ENCODE results near the gene PAQR6. TPM values are rescaled to one million over a fixed set of nuclear protein-coding genes. Genes with fewer than 3 reads are reported as not detected.

PAQR6 gene
- total and polyA plus RNA-seq, 2 of the 4 experiments (the other 2 are of a cell fraction): under 0.01 to 0.67 TPM

GRCh38 chr1:156203331-156203730 lies 44.5 kb downstream of the PAQR6 start:
- dilution Hi-C loops (cut with HindIII; ENCODE audit: low sequenced_read_pairs, unreplicated experiment) (no loop called here), in situ Hi-C loops (cut with MboI; ENCODE audit: low sequenced_read_pairs) (no loop called here), intact Hi-C loops (cut with micrococcal nuclease) (no loop called here)
- Histone ChIP-seq H3K27me3 (ENCODE audit: control insufficient read depth, insufficient read depth, low read length) (no peaks in the 10 kb centered on the region), H2BK5ac (ENCODE audit: low read depth, low read length, poor library complexity, severe bottlenecking) (no peak overlapping the region), H3K79me1 (ENCODE audit: low read depth in 1 of 2, low read length in 2 of 2) (peaks cover 17 to 75% of the 10 kb centered on the region in 2 experiments; a peak in 3 of 4 replicates), H4K5ac (ENCODE audit: low read depth, low read length) (no peak overlapping the region), H3K4me2 (ENCODE audit: low read depth, low read length) (no peak overlapping the region), H2AFZ (replicated peaks; ENCODE audit: low read length, poor library complexity) (no peak overlapping the region), H3K4ac (ENCODE audit: low read depth, low read length) (no peak overlapping the region), H2BK15ac (ENCODE audit: low read depth, low read length) (no peak overlapping the region), H3K4me3 (ENCODE audit: insufficient read depth, low read depth, low read length) (no peak overlapping the region), H3K36me3 (ENCODE audit: control insufficient read depth, insufficient read depth, low read length) (peaks cover 17% of the 10 kb centered on the region), H3K4me1 (ENCODE audit: control insufficient read depth, insufficient read depth, low read length) (peaks cover 3% of the 10 kb centered on the region), H4K91ac (ENCODE audit: insufficient read depth, low read depth, low read length) (no peak overlapping the region), H3K56ac (ENCODE audit: extremely low read depth, insufficient read depth, low read length) (no peak overlapping the region), H2BK120ac (ENCODE audit: low read depth, low read length) (no peak overlapping the region), H4K8ac (ENCODE audit: low read depth in 2 of 2, low read length in 2 of 2) (no peak overlapping the region), H3K27ac (ENCODE audit: insufficient read depth, low read length) (no peak overlapping the region), H2AK9ac (replicated peaks; ENCODE audit: low read depth, low read length, poor library complexity) (no peak overlapping the region), H3K9ac (ENCODE audit: low read depth, low read length) (no peak overlapping the region), H3K14ac (replicated peaks; ENCODE audit: low read depth, low read length) (no peak overlapping the region), H2BK20ac (ENCODE audit: low read depth, low read length) (no peak overlapping the region), H3K9me3 (ENCODE audit: control insufficient read depth, insufficient read depth, low read length) (no peaks in the 10 kb centered on the region), H3K23ac (ENCODE audit: low read depth, low read length) (no peak overlapping the region), H3K18ac (ENCODE audit: low read depth, low read length) (no peak overlapping the region), H4K20me1 (ENCODE audit: insufficient read depth, low read length) (peaks cover 13% of the 10 kb centered on the region; the same call in 1 of the 2 replicates), H3K9me1 (ENCODE audit: insufficient read depth, low read length) (peaks cover 11% of the 10 kb centered on the region), H2AK5ac (ENCODE audit: low read depth, low read length) (no peak overlapping the region)
- ChIA-PET CTCF (no interaction called here), POLR2A (ENCODE audit: unreplicated experiment) (interaction anchor here (1.5 kb wide), 1 partner anchor 10 kb away, joined by 3 read pairs; the partner anchor contains the start of gene PMF1)
- BruUV-seq (replicated peaks): no TSS peak
- TF ChIP-seq BHLHE40 (IDR thresholded peaks at IDR 0.05; ENCODE audit: low read depth, low read length) (no peak), CTCF (conservative IDR thresholded peaks at IDR 0.05; ENCODE audit: low read depth, low read length) (no peak), CEBPB (IDR thresholded peaks at IDR 0.05; ENCODE audit: low read depth, low read length) (no peak), SMC3 (IDR thresholded peaks at IDR 0.05; ENCODE audit: low read depth, low read length) (no peak), ELK1 (IDR thresholded peaks at IDR 0.05; ENCODE audit: borderline replicate concordance, low read depth, low read length) (no peak), RCOR1 (IDR thresholded peaks at IDR 0.05; ENCODE audit: insufficient replicate concordance, low read length) (no peak), MAZ (IDR thresholded peaks at IDR 0.05; ENCODE audit: borderline replicate concordance, low read depth, low read length) (no peak), MAFK (IDR thresholded peaks at IDR 0.05; ENCODE audit: low read depth, low read length) (no peak), RFX5 (IDR thresholded peaks at IDR 0.05; ENCODE audit: low read depth, low read length) (no peak), POLR2A (IDR thresholded peaks at IDR 0.05; ENCODE audit: low read depth, low read length) (no peak), RAD21 (IDR thresholded peaks at IDR 0.05; ENCODE audit: low read length) (no peak), MXI1 (IDR thresholded peaks at IDR 0.05; ENCODE audit: borderline replicate concordance, low read depth, low read length) (no peak), NFE2L2 (IDR thresholded peaks at IDR 0.05; ENCODE audit: low read depth, low read length) (no peak), FOS (IDR thresholded peaks at IDR 0.05; ENCODE audit: low read depth, low read length) (no peak), USF2 (IDR thresholded peaks at IDR 0.05; ENCODE audit: low read depth, low read length) (no peak), CHD1 (IDR thresholded peaks at IDR 0.05; ENCODE audit: low read depth, low read length) (no peak)
- DNase-seq (peak; percentile 58), ATAC-seq (ENCODE audit: low read depth) (peak; percentile 56)
